HG02588 (cell line): ENCODE measurements around the gene ALDH8A1.
A peak's percentile ranks its signal among the peaks of the same experiment; 100 is the strongest.

Experiments
- ATAC-seq: cut with Tn5 transposase; IDR thresholded peaks from one replicate; pipeline ENCODE4 v1.9.1; 2021; ENCODE audit warnings: mild to moderate bottlenecking, moderate library complexity; ENCODE audit not compliant: unreplicated experiment

ALDH8A1 gene

GRCh38 chr6:134949927-134950326 lies at the start of gene ALDH8A1:
Gene ALDH8A1, minus strand, starts transcription at chr6:134950101. Its CDS starts 48 bp downstream, at chr6:134950053.
- ATAC-seq: no peak

GRCh38 chr6:134999107-134999506 lies 49.2 kb upstream of the ALDH8A1 start:
- no peak for ATAC-seq

- ATAC-seq: no peak
Observed at GRCh38 chr6:134997133-134997995, 47.5 kb upstream of the ALDH8A1 start.

- ATAC-seq: no peak
Observed at GRCh38 chr6:134995536-134995935, 45.6 kb upstream of the ALDH8A1 start.

- no peak for ATAC-seq
Observed at GRCh38 chr6:134994431-134994830, 44.5 kb upstream of the ALDH8A1 start.

- no peak for ATAC-seq
Observed at GRCh38 chr6:134992155-134992554, 42.3 kb upstream of the ALDH8A1 start.

- no peak for ATAC-seq
Observed at GRCh38 chr6:134990262-134990661, 40.4 kb upstream of the ALDH8A1 start.

- ATAC-seq: no peak
Observed at GRCh38 chr6:134984821-134985220, 34.9 kb upstream of the ALDH8A1 start.

- ATAC-seq: no peak
Observed at GRCh38 chr6:134983823-134984222, 33.9 kb upstream of the ALDH8A1 start.

GRCh38 chr6:134982161-134982560 lies 32.3 kb upstream of the ALDH8A1 start:
- ATAC-seq: no peak

GRCh38 chr6:134980846-134981245 lies 30.9 kb upstream of the ALDH8A1 start:
- no peak for ATAC-seq

GRCh38 chr6:134979142-134979541 lies 29.2 kb upstream of the ALDH8A1 start:
- peak; percentile 81 for ATAC-seq

- ATAC-seq: no peak
Observed at GRCh38 chr6:134974370-134974769, 24.5 kb upstream of the ALDH8A1 start.

- no peak for ATAC-seq
Observed at GRCh38 chr6:134967711-134968110, 17.8 kb upstream of the ALDH8A1 start.

- ATAC-seq: no peak
Observed at GRCh38 chr6:134964451-134965203, 14.7 kb upstream of the ALDH8A1 start.

GRCh38 chr6:134962421-134962820 lies 12.5 kb upstream of the ALDH8A1 start:
- no peak for ATAC-seq

GRCh38 chr6:134961366-134961765 lies 11.5 kb upstream of the ALDH8A1 start:
- ATAC-seq: no peak

- ATAC-seq: no peak
Observed at GRCh38 chr6:134959603-134960002, 9.7 kb upstream of the ALDH8A1 start.

GRCh38 chr6:134956676-134957075 lies 6.8 kb upstream of the ALDH8A1 start:
- ATAC-seq: no peak

GRCh38 chr6:134956032-134956431 lies 6.1 kb upstream of the ALDH8A1 start:
- ATAC-seq: no peak

- no peak for ATAC-seq
Observed at GRCh38 chr6:134954272-134955000, 4.5 kb upstream of the ALDH8A1 start.
